SK-N-SH treated with all-trans-retinoic acid at 6 μM for 48 hours (cell line): ENCODE data around the gene SP3.

Experiments used
- ATAC-seq: fragments of 200-7000 bp; cut with Tn5 transposase; 3 replicates; pipeline ENCODE4 v1.9.1; 2020; ENCODE audit warnings: mild to moderate bottlenecking, moderate library complexity
- ARNTL ChIP-seq: fragments of 450-650 bp; formaldehyde crosslinking; IDR thresholded peaks from 2 replicates; pipeline ENCODE4 v1.5.0; 2020; ENCODE audit warnings: low read depth, mild to moderate bottlenecking, moderate library complexity, borderline replicate concordance
- BACH2 ChIP-seq: fragments of 250-450 bp; sonication (Bioruptor Pico); IDR thresholded peaks from 2 replicates; pipeline ENCODE4 v1.9.0; 2021; ENCODE audit warnings: mild to moderate bottlenecking, borderline replicate concordance
- CREB5 ChIP-seq: fragments of 250-450 bp; sonication (Bioruptor Pico); IDR thresholded peaks from 2 replicates; pipeline ENCODE4 v1.5.1; 2020; ENCODE audit warnings: low read depth, mild to moderate bottlenecking, moderate library complexity
- CSDC2 ChIP-seq: fragments of 250-450 bp; sonication (Bioruptor Pico); IDR thresholded peaks from 2 replicates; pipeline ENCODE4 v1.5.0; 2020; ENCODE audit warnings: mild to moderate bottlenecking, moderate library complexity
- ESRRG ChIP-seq: fragments of 250-450 bp; sonication (Bioruptor Pico); IDR thresholded peaks from 2 replicates; pipeline ENCODE4 v1.6.1; 2021; ENCODE audit warnings: mild to moderate bottlenecking
- GLIS3 ChIP-seq: fragments of 250-450 bp; sonication (Bioruptor Pico); IDR thresholded peaks from 2 replicates; pipeline ENCODE4 v1.5.0; 2020; ENCODE audit warnings: mild to moderate bottlenecking, moderate library complexity
- ISL1 ChIP-seq: fragments of 250-450 bp; sonication (Bioruptor Pico); IDR thresholded peaks from 2 replicates; pipeline ENCODE4 v2.1.2; 2022; ENCODE audit warnings: mild to moderate bottlenecking, moderate library complexity
- OSR1 ChIP-seq: fragments of 250-450 bp; sonication (Bioruptor Pico); IDR thresholded peaks from 2 replicates; pipeline ENCODE4 v1.8.0; 2022; ENCODE audit warnings: moderate library complexity, mild to moderate bottlenecking, inconsistent platforms
- POU6F1 ChIP-seq: fragments of 250-450 bp; sonication (Bioruptor Pico); IDR thresholded peaks from 2 replicates; pipeline ENCODE4 v1.8.0; 2021; ENCODE audit warnings: low read depth, mild to moderate bottlenecking, moderate library complexity, borderline replicate concordance
- PPARA ChIP-seq: fragments of 250-450 bp; sonication (Bioruptor Pico); IDR thresholded peaks from 2 replicates; pipeline ENCODE4 v1.5.0; 2020; ENCODE audit warnings: mild to moderate bottlenecking, borderline replicate concordance
- RARB ChIP-seq: fragments of 250-450 bp; sonication (Bioruptor Pico); IDR thresholded peaks from 2 replicates; pipeline ENCODE4 v1.8.0; 2021; ENCODE audit warnings: mild to moderate bottlenecking, moderate library complexity
- SNAI2 ChIP-seq: fragments of 250-450 bp; sonication (Bioruptor Pico); IDR thresholded peaks from 2 replicates; pipeline ENCODE4 v1.5.0; 2020; ENCODE audit warnings: mild to moderate bottlenecking, moderate library complexity
- TCF4 ChIP-seq: fragments of 250-450 bp; sonication (Bioruptor Pico); IDR thresholded peaks from 2 replicates; pipeline ENCODE4 v1.8.0; 2021; ENCODE audit warnings: mild to moderate bottlenecking, moderate library complexity, borderline replicate concordance
- TOX ChIP-seq: fragments of 250-450 bp; sonication (Bioruptor Pico); IDR thresholded peaks from 2 replicates; pipeline ENCODE4 v1.8.0; 2021; ENCODE audit warnings: mild to moderate bottlenecking, moderate library complexity, borderline replicate concordance
- ZFP3 ChIP-seq: fragments of 250-450 bp; sonication (Bioruptor Pico); IDR thresholded peaks from 2 replicates; pipeline ENCODE4 v1.5.0; 2020; ENCODE audit warnings: mild to moderate bottlenecking, moderate library complexity
- ZFP30 ChIP-seq: fragments of 450-650 bp; formaldehyde crosslinking; IDR thresholded peaks from 2 replicates; pipeline ENCODE4 v1.5.0; 2022; ENCODE audit warnings: mild to moderate bottlenecking, moderate library complexity
- ZNF565 ChIP-seq: fragments of 450-650 bp; formaldehyde crosslinking; conservative IDR thresholded peaks from 2 replicates; pipeline ENCODE4 v1.5.0; 2020; ENCODE audit warnings: low read depth, mild to moderate bottlenecking, moderate library complexity
- ZNF70 ChIP-seq: fragments of 450-650 bp; formaldehyde crosslinking; IDR thresholded peaks from 2 replicates; pipeline ENCODE4 v1.5.0; 2020; ENCODE audit warnings: mild to moderate bottlenecking, moderate library complexity
- ZNF8 ChIP-seq: fragments of 450-650 bp; formaldehyde crosslinking; IDR thresholded peaks from 2 replicates; pipeline ENCODE4 v1.5.0; 2020; ENCODE audit warnings: mild to moderate bottlenecking, moderate library complexity
- TF ChIP-seq, protein P1 (sequence below): fragments of 250-450 bp; sonication (Bioruptor Pico); IDR thresholded peaks from 2 replicates; pipeline ENCODE4 v1.5.0; 2020; ENCODE audit warnings: mild to moderate bottlenecking, moderate library complexity
- TF ChIP-seq, protein P2 (sequence below): fragments of 250-450 bp; sonication (Bioruptor Pico); IDR thresholded peaks from 2 replicates; pipeline ENCODE4 v1.5.1; 2021; ENCODE audit warnings: mild to moderate bottlenecking, moderate library complexity
- TF ChIP-seq, protein P3 (sequence below): fragments of 250-450 bp; sonication (Bioruptor Pico); IDR thresholded peaks from 2 replicates; pipeline ENCODE4 v1.8.0; 2020; ENCODE audit warnings: mild to moderate bottlenecking, moderate library complexity, borderline replicate concordance

The SP3 gene

DNA sequence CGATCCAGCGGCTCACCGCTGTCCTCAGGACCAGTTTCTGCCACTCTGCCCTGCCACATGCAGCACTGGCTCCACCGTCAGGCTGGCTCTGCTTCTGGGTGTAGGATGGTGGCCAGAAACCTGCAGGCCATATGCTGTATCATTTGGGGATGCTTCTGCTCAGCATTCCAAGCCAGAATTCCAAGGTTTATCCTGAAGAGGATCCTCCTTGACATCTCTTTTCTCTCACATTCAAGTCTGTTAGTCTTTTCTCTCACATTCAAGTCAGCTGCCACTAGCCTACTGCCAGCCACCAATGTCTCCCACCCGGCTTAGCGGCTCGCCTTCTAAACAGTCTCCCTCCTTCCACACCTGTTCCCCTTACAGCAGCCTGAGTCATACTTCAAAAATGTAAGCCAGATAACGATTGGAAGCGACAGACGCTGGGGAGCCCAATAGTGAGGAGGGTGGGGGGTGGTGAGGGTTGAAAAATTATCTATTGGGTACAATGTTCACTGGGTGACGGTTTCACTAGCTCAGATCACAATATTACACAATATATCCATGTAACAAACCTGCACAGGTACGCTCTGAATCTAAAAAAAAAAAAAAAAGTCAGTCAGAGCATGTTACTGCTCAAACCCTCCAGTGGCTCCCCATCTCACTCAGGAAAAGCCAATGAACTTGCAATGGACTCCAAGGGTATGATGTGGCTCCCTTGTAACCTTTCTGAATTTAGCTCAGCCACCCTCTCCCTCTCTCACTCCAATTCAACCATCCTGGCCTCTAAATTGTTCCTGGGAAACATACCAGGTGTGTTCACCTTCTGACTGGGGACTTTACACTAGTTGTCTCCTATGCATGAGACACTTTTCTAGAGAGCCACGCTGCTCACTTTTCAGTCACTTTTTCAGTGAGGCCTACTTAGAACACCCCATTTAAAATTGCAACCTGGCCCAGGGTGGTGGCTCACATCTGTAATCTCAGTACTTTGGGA is 38.8 kb upstream of the SP3 start:
- peak; percentile 51; the same call in 1 of the 3 replicates for ATAC-seq

DNA sequence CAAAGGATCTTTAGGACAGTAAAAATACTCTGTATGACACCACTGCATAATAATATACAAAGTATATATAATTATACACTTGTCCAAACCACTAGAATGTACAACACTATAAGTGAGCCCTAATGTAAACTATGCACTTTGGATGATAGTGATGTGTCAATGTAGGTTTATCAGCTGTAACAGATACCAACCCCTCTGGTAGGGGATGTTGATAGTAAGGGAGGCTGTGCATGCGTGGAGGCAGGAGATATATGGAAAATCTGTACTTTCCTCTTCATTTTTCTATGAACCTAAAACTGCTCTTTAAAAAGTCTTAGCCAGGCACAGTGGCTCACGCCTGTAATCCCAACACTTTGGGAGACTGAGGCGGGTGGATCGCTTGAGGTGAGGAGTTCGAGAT is 37.5 kb upstream of the SP3 start:
- no peak for TF ChIP-seq ZNF70 (CRISPR knock-in tag)
- no peak for TF ChIP-seq GLIS3 (CRISPR knock-in tag)
- no peak for TF ChIP-seq ISL1 (CRISPR knock-in tag)
- no peak for TF ChIP-seq PPARA (CRISPR knock-in tag)
- no peak for TF ChIP-seq CSDC2 (CRISPR knock-in tag)
- TF ChIP-seq ZNF565 (CRISPR knock-in tag), result no peak
- no peak for TF ChIP-seq BACH2
- no peak for TF ChIP-seq ZFP3 (CRISPR knock-in tag)
- TF ChIP-seq SNAI2 (CRISPR knock-in tag), result no peak
- no peak for TF ChIP-seq OSR1 (CRISPR knock-in tag)
- no peak for TF ChIP-seq ZNF8
- no peak for TF ChIP-seq ZFP30 (CRISPR knock-in tag)
- no peak for TF ChIP-seq ARNTL (CRISPR knock-in tag)
- no peak for TF ChIP-seq POU6F1 (CRISPR knock-in tag)
- TF ChIP-seq, protein P1, sequence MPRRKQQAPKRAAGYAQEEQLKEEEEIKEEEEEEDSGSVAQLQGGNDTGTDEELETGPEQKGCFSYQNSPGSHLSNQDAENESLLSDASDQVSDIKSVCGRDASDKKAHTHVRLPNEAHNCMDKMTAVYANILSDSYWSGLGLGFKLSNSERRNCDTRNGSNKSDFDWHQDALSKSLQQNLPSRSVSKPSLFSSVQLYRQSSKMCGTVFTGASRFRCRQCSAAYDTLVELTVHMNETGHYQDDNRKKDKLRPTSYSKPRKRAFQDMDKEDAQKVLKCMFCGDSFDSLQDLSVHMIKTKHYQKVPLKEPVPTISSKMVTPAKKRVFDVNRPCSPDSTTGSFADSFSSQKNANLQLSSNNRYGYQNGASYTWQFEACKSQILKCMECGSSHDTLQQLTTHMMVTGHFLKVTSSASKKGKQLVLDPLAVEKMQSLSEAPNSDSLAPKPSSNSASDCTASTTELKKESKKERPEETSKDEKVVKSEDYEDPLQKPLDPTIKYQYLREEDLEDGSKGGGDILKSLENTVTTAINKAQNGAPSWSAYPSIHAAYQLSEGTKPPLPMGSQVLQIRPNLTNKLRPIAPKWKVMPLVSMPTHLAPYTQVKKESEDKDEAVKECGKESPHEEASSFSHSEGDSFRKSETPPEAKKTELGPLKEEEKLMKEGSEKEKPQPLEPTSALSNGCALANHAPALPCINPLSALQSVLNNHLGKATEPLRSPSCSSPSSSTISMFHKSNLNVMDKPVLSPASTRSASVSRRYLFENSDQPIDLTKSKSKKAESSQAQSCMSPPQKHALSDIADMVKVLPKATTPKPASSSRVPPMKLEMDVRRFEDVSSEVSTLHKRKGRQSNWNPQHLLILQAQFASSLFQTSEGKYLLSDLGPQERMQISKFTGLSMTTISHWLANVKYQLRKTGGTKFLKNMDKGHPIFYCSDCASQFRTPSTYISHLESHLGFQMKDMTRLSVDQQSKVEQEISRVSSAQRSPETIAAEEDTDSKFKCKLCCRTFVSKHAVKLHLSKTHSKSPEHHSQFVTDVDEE (CRISPR knock-in tag), result no peak
- TF ChIP-seq TOX (CRISPR knock-in tag), result no peak
- TF ChIP-seq, protein P2, sequence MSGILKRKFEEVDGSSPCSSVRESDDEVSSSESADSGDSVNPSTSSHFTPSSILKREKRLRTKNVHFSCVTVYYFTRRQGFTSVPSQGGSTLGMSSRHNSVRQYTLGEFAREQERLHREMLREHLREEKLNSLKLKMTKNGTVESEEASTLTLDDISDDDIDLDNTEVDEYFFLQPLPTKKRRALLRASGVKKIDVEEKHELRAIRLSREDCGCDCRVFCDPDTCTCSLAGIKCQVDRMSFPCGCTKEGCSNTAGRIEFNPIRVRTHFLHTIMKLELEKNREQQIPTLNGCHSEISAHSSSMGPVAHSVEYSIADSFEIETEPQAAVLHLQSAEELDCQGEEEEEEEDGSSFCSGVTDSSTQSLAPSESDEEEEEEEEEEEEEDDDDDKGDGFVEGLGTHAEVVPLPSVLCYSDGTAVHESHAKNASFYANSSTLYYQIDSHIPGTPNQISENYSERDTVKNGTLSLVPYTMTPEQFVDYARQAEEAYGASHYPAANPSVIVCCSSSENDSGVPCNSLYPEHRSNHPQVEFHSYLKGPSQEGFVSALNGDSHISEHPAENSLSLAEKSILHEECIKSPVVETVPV (CRISPR knock-in tag), result no peak
- TF ChIP-seq ESRRG, result no peak
- no peak for TF ChIP-seq RARB

More for the DNA sequence above, 38.8 kb upstream of the SP3 start:
- TF ChIP-seq ZNF8 (no peak), TOX (CRISPR knock-in tag) (no peak), TCF4 (CRISPR knock-in tag) (no peak), CREB5 (CRISPR knock-in tag) (no peak), ZNF70 (CRISPR knock-in tag) (no peak)

GRCh38 chr2:174001107-174001506 is 35.9 kb upstream of the SP3 start:
- no peak for ATAC-seq
- TF ChIP-seq BACH2, result no peak
- no peak for TF ChIP-seq CREB5 (CRISPR knock-in tag)
- TF ChIP-seq CSDC2 (CRISPR knock-in tag), result no peak
- no peak for TF ChIP-seq ESRRG
- no peak for TF ChIP-seq ISL1 (CRISPR knock-in tag)
- no peak for TF ChIP-seq ZNF70 (CRISPR knock-in tag)
- TF ChIP-seq GLIS3 (CRISPR knock-in tag), result no peak
- no peak for TF ChIP-seq SNAI2 (CRISPR knock-in tag)
- TF ChIP-seq, protein P2 (CRISPR knock-in tag), result no peak
- TF ChIP-seq, protein P3, sequence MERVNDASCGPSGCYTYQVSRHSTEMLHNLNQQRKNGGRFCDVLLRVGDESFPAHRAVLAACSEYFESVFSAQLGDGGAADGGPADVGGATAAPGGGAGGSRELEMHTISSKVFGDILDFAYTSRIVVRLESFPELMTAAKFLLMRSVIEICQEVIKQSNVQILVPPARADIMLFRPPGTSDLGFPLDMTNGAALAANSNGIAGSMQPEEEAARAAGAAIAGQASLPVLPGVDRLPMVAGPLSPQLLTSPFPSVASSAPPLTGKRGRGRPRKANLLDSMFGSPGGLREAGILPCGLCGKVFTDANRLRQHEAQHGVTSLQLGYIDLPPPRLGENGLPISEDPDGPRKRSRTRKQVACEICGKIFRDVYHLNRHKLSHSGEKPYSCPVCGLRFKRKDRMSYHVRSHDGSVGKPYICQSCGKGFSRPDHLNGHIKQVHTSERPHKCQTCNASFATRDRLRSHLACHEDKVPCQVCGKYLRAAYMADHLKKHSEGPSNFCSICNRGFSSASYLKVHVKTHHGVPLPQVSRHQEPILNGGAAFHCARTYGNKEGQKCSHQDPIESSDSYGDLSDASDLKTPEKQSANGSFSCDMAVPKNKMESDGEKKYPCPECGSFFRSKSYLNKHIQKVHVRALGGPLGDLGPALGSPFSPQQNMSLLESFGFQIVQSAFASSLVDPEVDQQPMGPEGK, result no peak
- no peak for TF ChIP-seq ZNF8
- no peak for TF ChIP-seq ZNF565 (CRISPR knock-in tag)
- TF ChIP-seq POU6F1 (CRISPR knock-in tag), result no peak

More for the DNA sequence above, 37.5 kb upstream of the SP3 start:
- no peak for ATAC-seq
